ACHN (cell line): ENCODE data around the gene HNF4A.

ENCODE experiments used
- DNase-seq: peaks from one replicate; pipeline ENCODE4 v3.0.0-alpha.2; 2015
- in situ Hi-C: cut with HindIII; loops from 2 replicates; pipeline ENCODE4 v1.10.0; 2017; ENCODE audit warnings: low sequenced_read_pairs, low pct_ligation_motif_present, low pct_unique_long_range_greater_than_20kb

Gene HNF4A

DNA sequence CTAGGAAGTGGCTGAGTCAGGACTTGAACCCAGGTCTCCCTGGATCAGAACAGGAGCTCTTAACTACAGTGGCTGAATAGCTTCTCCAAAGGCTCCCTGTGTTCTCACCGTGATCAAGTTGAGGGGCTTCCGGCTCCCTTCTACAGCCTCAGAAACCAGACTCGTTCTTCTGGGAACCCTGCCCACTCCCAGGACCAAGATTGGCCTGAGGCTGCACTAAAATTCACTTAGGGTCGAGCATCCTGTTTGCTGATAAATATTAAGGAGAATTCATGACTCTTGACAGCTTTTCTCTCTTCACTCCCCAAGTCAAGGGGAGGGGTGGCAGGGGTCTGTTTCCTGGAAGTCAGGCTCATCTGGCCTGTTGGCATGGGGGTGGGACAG, 75.6 kb downstream of the HNF4A start:
- DNase-seq = no peak
- in situ Hi-C loops = no loop called here

DNA sequence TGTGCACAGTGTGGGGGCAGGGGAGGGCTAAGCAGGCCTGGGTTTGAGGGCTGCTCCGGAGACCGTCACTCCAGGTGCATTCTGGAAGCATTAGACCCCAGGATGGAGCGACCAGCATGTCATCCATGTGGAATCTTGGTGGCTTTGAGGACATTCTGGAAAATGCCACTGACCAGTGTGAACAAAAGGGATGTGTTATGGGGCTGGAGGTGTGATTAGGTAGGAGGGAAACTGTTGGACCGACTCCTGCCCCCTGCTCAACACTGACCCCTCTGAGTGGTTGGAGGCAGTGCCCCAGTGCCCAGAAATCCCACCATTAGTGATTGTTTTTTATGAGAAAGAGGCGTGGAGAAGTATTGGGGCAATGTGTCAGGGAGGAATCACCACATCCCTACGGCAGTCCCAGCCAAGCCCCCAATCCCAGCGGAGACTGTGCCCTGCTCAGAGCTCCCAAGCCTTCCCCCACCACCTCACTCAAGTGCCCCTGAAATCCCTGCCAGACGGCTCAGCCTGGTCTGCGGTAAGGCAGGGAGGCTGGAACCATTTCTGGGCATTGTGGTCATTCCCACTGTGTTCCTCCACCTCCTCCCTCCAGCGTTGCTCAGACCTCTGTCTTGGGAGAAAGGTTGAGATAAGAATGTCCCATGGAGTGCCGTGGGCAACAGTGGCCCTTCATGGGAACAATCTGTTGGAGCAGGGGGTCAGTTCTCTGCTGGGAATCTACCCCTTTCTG, 76.2 kb downstream of the HNF4A start:
- in situ Hi-C loops = no loop called here
- no peak for DNase-seq

DNA sequence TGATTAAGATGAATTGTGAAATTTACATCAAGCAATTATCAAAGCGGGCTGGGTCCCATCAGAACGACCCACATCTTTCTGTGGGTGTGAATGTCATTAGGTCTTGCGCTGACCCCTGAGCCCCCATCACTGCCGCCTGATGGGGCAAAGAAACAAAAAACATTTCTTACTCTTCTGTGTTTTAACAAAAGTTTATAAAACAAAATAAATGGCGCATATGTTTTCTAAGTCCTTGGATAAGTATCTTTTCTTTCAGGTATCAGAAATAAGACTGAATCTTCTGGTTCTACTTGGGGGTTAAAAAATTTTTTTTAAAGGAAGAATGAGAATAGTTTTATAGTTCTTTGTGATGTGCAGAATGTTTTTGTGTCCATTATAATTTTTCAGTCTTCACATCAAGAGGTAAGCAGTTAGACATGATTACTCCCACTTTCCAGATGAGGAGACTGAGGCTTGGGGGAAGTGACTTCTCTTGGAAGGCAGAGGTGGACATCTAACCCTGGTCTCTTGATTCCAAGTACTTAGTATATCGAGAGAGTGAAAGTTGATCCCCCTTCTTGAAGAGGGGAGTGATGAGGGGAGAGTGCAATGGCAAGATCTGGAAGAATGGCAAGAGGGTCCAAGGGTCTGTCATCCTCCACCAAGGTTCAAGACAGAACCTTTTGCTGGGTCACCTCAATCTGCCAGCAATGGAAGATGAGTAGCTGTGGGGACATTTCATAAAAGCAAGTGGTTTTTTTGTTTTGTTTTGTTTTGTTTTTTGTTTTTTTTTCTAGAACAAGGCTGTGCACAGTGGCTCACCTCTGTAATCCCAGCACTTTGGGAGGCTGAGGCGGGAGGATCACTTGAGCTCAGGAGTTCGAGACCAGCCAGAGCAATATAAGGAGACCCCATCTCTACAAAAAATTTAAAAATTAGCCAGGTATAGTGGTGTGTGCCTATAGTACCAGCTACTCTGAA, 77.4 kb downstream of the HNF4A start:
- DNase-seq = no peak
- in situ Hi-C loops = no loop called here

DNA sequence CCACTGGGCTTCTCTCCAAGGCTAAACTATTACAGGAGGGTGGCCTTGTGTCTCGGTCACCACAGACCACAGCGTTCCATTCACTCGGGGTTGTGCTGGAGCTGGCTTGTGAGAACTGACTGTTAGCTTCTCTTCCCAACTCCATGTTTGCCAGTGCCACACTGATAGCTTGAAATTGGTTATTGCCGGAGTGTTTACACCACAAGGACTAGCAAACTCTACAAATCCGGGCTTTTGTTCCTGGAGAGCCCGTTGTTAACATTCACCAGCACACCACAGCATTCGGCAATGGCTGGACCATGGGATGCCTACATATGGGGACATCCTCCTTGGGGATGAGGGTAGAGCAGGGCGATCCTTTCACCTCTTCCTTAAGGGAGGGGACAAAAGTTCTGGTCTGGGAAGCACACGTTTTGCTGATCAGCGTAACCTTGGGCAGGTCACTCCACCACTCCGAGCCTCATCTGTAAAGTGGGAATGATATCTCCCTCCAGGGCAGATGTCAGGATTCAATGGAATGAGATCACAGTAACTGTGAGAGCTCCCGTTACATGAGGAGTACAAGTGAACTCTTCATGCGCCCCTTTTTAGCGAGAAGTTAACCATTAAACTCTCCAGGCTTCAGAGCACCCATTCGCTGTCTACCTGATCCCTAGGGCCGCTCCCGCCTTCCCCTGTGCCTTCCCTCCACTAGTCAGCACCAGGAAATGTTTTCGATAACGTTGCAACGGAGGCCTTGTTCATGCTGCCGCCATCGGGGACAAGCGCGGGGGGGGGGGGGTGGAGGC, 78.4 kb downstream of the HNF4A start:
- in situ Hi-C loops = no loop called here

DNA sequence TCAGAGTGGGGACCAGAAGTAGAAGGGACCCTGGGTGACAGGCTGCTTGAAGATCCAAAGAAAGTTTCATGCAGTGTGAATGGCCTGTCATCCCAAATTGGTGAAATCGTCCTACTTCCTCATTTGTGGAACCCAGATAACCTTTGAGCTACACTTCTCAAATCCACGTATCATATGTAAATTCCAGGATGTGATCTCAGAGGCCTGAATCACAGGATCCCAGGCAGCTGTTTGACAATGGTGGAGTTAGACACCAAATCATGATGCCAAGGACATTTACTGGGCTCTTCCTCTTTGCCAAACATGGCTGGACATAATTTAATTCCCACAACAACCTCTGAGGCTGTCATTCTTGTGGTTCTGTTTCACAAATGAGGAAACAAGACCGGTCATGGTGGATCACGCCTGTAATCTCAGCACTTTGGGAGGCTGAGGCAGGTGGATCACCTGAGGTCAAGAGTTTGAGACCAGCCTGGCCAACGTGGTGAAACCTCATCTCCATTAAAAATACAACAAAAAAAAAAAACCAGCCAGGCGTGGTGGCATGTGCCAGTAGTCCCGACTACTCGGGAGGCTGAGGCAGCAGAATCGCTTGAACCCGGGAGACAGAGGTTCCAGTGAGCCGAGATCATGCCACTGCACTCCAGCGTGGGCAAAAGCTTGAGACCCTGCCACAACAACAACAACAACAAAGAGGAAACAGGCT, 80.3 kb downstream of the HNF4A start:
- DNase-seq = no peak
- in situ Hi-C loops = no loop called here

More for the DNA sequence above, 78.4 kb downstream of the HNF4A start:
- DNase-seq = peak; percentile 12

DNA sequence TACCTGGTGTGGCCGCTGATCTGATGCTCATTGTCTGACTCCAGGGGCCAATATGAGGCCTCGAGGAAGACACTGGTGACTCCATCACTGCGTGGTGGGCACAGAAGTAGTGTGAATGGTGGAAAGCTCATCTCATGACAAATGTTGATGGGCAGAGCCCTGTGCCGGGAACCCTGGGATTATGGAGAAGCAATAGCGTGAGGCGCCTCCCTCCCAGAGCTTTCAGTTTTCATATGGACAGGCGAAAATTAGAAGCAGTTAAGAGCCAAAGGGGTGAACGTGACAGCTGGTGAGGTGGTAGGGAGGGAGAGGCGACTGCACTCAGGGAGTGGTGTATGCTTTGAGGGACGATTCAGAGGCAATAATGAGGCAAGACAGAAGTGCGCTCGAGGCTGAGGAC, 80.9 kb downstream of the HNF4A start:
- no peak for DNase-seq
- in situ Hi-C loops = no loop called here

DNA sequence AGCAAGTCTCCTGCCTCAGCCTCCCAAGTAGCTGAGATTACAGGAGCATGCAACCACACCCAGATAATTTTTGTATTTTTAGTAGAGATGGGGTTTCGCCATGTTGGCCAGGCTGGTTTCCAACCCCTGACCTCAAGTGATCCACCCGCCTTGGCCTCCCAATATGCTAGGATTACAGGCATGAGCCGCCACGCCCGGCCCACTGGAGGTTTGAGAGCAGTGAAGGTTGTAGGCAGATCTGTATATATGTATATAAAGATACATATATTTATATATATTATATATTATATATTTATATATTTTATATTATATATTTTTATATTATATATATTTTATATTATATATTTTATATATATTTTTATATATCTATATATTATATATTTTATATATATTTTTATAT, 82.0 kb downstream of the HNF4A start:
- DNase-seq = no peak
- in situ Hi-C loops = no loop called here

DNA sequence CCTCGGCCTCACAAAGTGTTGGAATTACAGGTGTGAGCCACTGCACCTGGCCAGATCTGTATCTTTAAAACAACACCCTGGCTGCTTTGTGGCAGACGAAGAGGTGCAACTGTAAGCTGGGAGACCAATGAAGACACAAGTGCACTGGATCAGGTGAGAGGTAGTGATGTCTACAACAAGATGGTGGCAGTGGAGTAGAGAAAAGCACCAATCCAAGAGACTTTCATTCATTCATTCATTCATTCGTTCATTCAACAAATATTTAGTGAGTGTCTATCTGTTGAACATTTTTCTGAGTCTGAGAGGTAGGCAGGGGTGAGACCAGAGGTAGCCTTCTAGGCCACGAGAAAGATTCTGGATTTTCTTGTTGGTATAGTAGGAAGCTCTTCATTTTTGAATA, 83.3 kb downstream of the HNF4A start:
- in situ Hi-C loops = no loop called here
- no peak for DNase-seq

DNA sequence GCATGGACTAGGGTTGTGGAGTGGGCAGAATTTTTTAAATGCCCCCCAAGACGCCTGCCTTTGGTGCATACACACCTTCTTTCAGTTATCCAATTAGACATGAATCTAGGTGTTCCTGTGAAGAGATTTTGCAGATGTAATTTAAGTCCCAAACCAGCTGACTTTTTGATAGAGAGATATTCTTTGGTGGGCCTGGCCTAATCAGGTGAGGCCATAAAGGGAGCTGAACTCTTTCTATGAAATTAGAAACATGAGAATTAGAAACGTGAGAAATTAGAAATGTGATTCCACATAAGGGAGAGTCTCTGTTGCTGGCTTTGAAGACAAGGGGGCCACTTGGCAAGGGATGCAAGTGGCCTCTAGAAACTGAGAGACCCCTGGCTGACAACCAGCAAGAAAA, 83.8 kb downstream of the HNF4A start:
- no peak for DNase-seq
- in situ Hi-C loops = no loop called here

DNA sequence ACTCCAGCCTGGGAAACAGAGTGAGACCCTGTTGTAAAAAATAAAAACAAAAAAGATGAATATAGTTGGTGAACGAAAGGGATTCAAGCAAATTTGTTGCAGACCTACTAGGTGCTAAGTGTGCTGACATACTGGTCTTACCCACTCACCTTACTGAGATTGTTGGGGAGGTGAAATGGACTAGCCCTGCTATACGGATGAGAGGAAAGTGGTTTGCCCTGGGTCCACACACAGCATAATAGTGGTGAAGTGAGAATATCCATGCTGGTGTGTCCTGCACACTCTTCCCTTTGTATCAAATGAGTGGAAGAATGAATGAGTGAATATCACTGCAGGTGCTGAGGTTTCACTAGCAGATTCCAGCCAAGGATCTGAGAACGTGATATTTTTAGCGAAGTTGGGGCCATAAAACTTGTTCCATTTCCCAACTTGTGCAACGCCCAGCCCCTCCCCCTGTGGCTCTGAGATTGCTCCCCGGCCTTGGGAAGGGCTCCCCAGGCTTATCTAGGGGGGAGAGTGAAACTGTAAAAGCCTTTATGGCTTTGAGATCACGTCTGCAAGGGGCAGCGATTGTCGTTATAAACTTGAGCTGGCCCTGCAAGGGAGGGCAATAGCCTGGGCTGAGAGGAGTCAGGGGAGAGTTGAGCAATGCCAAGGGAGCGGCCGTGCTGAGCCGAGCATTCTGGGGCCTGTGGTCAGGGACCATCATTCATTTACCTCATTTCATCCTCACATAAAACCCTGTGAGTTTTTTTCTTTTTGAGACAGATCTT, 87.0 kb downstream of the HNF4A start:
- no peak for DNase-seq
- in situ Hi-C loops = no loop called here

DNA sequence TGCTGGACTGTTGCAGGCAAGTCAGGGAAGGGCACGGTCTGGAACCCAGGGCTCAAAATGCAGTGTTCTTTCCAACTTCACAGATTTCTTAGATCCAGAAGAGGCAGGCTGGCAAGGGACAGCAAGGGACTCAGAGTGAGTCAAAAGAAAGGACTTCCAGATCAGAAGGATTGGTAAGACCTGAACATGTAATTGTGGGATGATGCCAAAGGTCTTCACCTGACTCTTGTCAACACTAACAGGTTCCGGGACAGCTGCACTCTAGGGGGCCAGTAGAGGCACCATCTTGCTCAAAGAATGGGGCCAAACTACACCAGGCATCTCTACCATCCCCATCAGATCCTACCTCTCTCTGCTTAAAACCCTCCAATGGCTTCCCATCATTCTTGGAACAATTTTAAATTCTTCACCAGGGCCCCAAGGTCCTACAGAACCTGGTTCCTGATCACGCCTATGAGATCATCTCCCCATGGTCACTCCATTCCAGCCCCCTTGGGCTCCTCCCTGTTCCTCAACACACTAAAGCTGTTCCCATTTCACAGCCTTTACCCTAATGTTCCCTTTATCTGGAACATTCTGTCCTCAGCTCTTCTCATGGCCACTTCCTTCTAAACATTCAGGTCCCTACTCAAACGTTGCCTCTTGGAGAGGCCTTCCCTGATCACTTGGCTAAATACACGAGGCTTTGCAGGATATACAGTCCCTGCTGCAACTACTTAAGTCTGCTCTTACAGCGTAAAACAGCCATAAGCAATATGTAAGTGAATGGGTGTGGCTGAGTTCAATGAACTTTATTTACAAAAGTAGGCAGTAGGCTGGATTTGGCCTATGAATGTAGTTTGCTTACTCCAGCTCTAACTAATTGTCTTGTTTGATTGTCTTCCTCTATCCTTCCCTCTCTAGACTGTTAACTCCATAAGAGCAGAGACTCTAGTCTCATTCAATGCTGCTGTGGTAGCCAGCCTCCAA, 90.5 kb downstream of the HNF4A start:
- in situ Hi-C loops = no loop called here
- DNase-seq = no peak

DNA sequence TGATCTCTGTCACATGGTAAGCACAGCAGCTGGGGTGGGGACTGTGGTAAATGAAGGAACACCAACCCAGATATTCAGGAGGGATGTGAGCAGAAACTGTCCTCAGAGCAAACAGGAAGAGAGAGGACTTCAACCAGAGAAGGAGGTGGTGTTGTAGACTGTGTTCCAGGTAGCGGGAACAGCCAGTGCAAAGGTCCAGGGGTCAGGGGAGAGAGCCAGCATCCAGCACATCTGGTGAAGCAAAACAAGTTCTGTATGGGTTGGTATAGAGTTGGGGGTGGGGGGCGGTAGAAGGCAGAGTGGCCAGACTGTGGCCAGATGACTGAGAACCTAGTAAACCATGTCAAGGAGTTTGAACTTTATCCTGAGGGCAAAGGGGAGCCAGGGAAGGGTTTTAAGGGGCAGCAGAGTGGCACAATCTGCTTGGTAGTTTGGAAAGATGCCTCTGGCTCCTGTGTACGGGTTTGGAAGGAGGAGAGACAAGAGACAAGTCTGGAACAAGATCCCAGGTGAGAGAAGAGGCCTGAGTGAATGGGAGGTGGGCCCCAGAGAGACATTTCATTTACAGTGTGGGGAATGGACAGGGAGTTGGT, 92.4 kb downstream of the HNF4A start:
- in situ Hi-C loops = no loop called here
- no peak for DNase-seq

DNA sequence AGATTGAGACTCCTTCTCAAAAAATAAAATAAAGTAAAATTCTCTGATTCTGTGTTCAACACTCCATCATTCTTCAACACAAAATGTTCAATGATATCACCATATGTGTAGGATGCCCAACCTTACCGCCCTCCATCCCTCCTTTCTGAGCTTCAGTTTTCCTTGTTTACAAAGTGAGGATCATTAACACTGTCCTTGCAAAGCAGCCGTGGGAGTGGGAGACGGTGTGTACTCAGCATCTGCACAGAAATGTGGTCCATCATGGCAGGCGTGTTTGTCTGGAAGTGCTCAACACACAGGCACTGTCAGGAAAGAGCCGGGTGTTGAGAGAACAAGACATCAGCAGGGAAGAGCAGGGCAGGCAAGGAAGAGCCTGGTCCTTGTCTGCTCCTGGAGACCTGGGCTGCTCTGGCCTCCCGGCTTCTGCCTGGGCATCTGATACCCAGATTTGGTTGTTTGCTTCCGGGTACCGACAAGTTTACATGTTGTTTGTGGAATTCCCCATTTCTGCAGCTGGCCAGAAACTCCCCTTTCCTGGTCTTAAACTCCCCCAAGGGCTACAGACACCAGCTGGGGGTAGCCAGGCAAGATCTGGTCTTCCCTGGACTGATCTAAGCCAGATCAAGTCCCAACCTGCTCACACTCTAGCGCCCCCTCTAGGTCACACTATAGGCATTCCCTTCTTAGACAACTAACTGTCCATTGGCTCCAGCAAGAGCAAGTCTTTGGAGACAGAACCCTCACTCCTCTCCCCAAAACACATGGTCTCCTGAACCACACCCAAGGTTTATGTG, 93.5 kb downstream of the HNF4A start:
- in situ Hi-C loops = no loop called here
- peak; percentile 28 for DNase-seq

DNA sequence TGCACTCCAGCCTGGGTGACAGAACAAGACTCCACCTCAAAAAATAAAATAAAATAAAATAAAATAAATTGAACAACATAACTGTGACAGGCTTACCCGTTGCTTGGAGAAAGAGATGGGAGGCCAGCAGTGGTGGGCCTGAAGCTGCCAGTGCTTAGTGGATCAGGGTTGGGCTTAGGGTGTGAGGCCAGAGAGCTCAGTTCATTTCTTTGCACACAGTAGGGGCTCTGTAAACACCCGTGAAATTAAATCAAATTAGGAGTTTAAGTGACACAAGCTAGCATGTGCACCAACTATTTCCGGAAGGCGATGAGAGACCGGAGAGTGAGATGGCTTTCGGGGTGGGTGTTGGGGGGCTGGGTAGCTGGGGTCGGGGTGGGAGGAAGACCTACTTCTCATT, 94.4 kb downstream of the HNF4A start:
- in situ Hi-C loops = no loop called here
- no peak for DNase-seq

DNA sequence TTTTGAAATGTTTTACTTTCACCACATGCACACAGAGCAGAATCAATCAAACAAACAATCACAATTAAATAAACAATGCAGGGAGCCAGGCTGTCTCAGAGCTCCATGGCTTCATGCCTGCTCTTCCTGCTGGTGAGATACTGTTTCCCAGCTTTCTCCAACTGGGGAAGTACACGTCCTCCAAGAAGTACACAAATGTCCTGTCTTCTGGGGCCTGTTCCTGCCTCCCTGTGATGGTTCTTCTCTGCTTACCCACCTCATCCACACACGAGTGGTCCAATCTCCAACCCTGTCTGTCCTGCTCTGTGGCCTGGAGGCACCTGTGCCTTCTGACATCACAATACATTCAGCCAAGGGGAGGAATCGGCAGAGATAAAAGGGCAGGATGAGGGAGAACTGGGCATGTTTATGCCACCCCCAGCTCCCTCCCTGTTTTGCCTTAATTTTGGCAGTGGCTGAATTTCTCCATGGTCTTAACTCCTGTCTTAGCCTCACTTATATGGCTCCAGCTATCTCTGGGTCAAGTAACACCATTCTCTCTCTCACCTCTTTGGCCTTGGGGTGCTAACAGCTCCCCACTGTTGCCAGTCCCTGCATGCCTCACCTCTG, 94.9 kb downstream of the HNF4A start:
- in situ Hi-C loops = no loop called here
- DNase-seq = no peak
